ENCODE data around the gene RANBP10.

Gene RANBP10

DNA sequence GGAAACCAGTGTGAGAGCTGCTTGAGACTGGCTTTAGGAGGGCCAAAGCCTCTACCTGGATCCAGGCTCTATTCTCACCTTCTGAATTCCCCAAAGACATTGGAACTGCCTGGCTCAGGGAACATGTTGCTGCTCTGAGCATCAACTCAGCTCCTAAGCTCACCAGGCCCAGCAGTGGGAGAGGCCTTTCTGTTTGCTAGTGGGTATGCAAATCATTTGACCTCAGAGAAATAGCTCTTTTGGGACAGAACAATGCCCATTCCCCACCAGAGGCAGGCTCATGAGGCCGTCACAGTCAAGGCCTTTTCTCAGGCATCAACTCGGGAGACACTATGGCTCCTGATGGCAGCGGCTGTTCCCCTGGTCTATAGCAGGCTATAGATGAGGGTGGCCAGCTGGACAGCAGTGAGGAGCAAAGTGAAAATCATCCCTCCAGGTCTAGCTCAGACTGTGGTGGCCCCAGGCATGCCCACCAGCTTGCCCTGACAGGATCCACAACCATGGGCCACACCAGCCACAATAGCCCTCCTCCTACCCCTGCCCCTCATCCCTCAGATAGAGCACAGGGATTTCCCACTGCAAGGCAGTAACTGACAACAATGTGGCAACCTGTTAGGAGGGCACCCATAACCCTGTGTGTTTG, 56.8 kb downstream of the RANBP10 start:
- in situ Hi-C loops (cut with MboI; ENCODE audit: low sequenced_read_pairs), result no loop called here

DNA sequence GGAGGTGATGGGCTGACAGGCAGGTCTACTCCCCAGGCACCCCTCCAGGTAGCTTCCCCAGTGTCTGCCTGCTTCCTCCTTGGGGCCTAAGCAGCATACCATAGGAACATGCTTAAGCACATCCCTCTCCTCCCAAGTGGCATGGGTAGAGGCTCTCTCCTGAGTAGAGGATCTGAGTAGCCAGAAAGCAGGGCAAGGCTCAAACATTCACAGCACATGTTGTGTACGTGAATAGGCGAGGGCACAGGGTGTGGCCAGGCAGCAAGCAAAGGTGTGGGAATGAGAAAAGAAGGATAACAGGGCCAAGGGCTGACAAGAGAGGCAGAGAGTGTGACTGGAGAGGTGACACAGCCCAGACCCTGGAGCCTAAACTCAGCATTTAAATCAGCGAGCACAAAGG, 57.5 kb downstream of the RANBP10 start:
- in situ Hi-C loops (cut with MboI; ENCODE audit: low sequenced_read_pairs), result no loop called here

DNA sequence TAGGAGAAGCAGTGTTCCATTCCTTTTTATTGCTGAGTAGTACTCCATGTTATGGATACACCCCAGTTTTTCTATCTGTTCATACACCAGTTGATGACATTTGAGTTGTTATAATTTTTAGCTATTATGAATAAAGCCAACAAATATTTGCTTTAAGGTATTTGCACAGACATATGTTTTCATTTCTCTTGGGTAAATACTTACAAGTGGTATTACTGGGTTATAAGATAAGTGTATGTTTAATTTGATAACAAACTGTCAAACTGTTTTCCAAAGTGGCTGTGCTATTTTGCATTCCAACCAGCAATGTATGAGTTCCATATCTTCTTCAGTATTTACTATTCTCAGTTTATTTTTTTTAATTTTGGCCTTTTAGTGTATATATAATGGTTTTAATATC, 59.5 kb downstream of the RANBP10 start:
- in situ Hi-C loops (cut with MboI; ENCODE audit: low sequenced_read_pairs), result no loop called here

DNA sequence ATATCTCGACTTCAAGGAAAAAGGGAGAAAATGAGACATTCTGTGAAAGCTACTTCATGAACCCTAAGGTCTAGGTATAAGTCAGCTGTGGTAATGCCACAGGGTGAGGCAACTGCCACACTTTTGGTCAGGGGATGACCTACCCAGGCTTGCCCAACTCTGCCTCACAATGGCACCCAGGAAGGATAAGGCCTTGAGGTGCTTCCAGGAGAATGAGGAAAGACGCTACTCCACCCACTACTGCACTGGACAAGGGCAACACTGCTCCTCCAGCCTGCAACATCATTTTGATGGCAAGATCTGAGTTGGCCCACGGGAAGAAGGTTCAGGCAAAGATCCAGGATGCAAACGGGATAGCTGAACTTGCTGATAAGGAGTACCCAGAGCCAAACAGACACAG, 65.2 kb downstream of the RANBP10 start:
- in situ Hi-C loops (cut with MboI; ENCODE audit: low sequenced_read_pairs), result no loop called here

DNA sequence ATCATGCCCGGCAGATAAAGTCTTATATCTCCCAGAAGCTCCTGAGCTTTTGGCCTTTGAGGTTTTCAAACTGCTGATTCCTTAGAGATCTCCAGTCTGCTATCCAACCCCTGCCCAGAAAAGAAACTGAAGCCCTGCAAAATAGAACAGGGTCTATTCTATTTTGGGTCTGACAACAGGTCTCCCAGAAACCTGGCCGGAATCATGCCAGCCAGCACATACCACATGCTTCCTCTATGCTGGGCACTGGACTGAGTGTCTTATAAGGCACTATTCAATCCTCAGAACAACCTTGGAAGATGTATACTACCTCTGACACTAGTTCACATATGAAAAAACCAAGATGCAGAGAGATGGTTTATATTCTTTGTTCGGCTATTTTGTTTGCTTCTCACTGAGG, 66.0 kb downstream of the RANBP10 start:
- in situ Hi-C loops (cut with MboI; ENCODE audit: low sequenced_read_pairs), result no loop called here

DNA sequence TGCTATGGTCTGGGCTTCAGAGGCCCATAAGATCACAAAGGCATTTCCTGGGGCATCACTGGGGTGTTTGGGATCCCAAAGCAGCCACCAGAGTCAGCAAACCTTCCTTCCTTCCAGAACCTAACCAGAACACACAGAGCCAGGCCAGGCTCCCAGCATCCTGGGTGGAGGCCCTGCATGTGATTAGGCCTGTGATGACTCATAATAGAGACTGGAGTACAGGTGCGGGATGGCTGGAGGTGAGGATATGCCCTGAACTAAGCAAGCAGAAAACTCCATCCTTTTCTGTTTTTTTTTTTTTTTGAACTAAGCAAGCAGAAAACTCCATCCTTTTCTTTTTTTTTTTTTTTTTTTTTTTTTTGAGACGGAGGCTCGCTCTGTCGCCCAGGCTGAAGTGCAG, 69.5 kb downstream of the RANBP10 start:
- in situ Hi-C loops (cut with MboI; ENCODE audit: low sequenced_read_pairs), result no loop called here

DNA sequence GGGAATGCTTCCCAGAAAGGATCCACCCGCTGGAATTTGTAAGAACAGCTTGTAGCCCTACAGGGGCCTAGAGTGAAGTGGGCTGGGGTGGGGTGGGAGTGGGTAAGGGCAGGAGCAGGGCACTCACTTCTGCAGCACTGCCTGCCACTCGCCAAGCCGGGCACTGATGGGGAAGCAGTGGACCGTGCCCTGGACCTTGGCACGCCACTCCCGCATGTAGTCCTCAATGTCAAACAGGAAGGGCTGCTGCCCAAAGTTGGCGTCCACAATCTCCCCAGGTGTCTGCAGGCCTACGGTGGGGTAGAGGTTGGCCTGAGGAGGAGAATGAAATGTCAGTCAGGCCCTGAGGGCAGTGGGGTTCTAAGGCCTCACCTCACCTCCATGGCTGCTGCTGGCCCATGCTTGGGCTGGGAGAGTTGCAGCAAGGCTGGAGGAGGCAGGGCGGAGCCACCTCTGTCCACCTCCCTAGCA, 71.6 kb downstream of the RANBP10 start:
- in situ Hi-C loops (cut with MboI; ENCODE audit: low sequenced_read_pairs), result no loop called here

DNA sequence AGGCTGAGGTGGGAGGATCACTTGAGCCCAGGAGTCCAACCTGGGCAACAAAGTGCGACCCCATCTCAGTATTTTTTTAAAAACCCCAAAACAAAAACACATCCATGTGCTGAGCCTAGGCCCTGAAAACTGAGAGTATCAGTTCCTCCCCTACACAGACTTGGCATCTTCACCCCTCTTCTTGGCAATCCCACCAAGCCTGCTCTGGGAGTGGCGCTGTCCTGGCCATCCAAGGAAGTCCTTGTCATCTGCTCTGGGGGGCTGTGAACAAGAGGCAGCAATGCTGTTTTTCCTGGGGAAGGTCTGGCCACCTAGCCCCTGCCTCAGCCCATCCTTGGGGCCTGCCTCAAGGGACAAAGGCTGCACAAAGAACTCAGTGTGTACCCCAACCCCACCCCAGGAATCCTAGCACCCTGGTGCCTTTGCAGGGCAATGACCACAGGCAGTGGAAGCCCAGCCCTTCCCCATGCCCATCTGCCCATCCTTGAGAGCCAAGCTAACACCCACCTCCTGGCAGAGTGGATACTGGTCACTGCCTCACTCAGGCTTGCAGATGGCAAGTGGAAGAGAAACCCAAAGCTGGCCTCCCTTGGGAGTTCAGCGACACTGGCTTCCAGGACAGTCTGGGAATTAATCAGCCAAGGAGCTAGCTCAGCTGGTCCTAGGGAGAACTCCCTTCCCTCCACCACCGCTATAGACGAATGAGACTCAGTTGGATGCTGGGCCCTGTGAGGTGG, 72.5 kb downstream of the RANBP10 start:
- in situ Hi-C loops (cut with MboI; ENCODE audit: low sequenced_read_pairs), result no loop called here

DNA sequence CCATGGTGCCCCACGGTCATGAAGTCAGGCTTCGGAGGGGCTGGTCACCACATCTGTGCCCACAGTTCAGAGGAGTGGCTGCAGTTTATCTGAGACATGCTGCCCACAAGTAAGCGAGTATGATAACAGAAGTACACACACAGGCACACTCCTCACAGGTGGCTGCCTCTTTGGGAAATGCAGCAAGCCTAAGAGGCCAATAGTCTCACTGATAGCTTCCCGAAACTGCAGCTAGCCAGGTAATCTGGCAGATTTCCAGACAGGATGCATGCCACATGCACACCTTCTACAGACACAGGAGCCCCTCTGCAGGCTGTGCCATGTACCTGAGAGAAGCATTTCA, 74.6 kb downstream of the RANBP10 start:
- in situ Hi-C loops (cut with MboI; ENCODE audit: low sequenced_read_pairs), result no loop called here

DNA sequence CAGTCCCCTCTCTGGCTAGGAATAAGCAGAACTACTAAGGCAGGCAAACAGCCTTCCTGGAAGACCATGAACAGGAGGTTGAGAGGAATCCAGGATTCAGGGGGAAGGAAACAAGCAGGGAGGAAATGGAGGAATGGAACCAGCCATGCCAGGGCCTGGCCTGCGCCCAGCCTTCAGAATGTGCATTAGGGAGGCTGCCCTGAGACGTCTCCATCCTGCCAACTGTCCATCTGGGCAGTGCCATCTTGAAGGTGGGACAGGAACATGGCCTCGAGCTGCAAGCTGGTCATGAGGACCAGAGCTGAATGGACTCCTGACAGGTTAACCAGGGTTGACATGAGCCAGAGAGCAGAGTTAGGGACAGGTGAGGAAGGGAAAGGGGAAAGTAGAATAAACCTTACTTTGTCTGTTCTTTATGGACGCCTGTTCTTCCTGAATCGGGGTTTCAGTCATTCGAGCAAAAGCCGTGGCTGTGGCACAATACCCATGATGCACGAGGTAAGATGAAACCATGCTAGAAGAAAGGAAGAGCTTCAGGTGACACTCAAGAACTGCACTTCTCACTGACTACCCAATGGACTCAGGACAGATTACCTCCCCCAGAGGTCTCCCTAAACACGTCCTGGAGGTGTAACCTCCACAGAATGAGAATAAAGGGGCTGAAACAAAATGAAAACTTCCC, 75.1 kb downstream of the RANBP10 start:
- in situ Hi-C loops (cut with MboI; ENCODE audit: low sequenced_read_pairs), result no loop called here

DNA sequence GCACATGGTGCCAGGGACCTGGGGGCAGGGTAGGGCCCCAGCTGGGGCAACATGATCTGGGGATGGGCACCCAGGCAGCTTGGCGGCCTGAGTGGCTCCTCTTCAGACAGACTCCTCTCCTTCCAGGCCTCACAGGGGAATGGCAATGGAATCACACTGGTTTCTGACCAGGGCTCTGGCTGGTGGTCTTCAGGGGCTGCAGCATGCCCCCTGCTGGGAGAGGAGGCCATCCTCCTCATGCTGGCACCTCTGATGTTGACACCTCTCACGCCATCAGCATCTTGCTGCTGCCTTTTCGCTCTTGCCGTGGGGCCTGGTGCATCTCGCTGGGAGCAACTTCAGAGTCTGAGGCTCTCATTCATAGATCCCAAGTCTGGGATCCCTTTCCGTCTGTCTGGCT, 76.0 kb downstream of the RANBP10 start:
- in situ Hi-C loops (cut with MboI; ENCODE audit: low sequenced_read_pairs), result no loop called here

DNA sequence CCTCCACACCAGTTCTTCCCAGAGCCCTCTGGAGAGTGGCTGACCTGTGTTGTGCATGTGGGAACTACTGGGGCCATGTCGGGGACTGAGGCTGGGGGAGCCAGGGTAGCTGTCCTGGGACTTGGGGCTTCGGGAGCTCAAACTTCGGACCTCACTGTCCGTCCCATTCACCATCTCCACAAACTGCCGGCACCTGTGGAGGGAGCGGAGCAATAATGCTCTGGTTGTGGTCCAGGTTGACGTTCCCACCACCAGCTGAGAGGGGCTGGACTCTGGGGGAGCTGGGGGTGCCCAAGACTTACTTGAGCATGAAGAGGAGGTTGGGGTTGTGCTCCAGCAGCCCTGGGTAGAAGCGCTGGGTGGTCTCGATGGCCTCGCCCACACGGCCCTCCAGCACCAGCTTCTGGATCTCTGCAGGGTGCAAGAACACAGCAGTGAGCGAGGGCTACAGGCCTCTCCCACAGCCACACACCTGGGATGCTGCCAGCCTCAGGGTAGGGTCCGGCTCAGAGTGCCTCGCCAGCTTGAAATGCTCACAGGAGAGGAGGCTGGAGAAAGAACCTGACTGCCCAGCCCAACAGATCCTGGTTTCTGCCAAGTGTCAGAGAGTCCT, 76.6 kb downstream of the RANBP10 start:
- in situ Hi-C loops (cut with MboI; ENCODE audit: low sequenced_read_pairs), result no loop called here

DNA sequence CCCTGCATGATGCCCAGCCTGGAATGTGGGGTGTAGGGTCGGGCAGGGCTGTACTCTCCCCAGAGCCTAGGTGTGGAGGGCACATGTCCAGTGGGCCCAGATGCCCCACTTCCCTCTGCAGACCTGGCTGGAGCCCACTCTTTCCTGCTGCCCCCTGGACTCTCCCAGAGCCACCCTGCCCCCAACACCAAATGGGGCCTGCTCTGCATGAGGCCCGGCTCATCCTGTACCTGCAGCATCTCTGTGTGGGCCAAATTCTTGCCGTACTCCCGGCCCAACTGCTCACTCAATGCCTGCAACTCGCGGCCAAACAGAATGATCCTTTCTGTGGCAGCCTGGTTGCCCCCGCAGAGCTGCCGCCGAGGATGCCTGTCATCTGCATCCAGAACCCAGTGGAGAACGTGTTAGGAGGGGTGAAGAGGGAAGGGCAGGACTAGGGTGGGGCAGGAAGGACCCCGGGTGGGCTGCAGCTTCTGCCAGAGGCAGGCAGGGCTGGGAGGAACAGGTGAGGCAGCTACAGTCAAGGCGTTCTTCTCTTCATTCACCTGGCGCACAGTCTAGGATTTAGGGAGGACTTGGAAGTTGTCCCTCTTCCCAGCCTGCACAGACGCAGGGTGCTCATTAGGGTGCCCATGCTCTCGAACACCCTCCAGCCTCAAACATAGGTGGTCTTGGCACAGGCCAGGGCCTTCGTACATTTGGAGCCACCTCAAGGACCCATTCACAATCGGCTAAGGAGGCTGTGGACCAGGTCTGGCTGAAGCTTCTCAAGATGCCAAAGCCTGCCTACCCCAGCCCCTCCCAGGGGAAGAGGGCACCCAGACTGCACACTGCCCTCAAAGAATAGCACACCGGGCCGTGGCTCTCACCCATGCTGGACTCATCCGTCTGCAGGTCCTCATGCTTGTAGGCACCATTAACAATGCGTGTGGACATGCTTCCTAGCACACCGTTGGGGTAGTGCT, 78.6 kb downstream of the RANBP10 start:
- in situ Hi-C loops (cut with MboI; ENCODE audit: low sequenced_read_pairs), result no loop called here

DNA sequence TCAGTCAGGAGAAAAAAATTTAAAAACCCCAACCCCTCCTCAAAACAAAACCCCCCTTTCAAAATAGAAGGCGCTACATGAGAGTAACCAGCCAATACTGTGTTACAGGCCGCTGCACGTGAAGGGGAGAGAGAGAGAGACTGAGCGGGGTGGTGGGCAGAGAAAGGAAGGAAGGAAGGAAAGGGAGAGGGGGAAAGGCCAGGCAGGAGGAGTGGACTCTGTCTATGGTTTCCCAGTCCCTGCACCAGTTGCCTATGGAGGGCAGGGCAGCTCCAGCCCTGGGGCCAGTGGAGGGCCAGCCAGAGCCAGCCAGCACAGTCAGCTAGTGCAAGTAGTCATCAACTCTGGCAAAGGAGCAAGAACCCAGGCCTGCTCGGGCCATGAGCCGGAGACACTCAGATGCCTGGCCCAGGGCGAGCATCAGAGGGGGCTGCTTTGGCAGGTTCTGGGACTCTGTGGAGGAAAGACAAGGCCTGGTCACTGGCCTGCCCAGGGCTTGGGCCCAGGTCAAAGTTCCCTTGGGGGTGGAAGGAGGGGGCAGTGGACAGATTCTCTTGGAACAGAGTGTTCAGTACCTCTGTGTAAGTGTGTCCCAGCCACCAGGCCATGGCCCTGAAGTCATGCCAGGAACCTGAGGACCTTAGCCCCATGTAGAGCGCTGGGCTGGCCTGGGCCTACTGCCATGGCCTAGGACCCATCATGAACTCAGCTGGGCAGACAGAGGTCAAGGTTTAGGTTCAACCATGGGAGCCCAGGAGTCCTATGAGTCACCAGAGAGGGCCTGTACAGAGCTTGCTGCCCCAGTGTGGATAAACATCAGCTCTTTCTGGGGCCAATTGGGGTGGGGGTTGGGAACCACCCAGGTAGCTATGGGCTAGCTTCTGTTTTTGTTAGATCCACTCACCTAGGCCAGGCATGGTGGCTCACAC, 80.0 kb downstream of the RANBP10 start:
- in situ Hi-C loops (cut with MboI; ENCODE audit: low sequenced_read_pairs), result no loop called here

DNA sequence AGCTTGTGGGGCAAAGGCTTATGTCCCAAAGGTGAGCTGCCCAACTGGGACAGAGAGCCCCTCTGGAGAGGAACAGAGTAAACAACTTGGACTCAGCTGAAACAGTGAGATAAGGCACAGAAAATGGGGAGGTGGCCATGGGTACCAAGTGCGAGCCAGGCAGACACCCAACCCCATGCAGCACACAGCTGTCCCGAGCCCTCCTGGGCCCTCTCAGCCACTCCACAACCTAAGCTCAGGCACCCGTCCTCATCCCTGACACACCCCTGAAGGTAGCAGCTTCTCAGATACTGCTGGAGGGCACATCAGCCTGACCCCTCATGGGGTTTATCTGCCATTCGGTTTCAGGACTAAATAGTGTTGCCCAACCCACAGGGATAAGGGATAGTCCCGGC, 82.5 kb downstream of the RANBP10 start:
- in situ Hi-C loops (cut with MboI; ENCODE audit: low sequenced_read_pairs), result no loop called here

DNA sequence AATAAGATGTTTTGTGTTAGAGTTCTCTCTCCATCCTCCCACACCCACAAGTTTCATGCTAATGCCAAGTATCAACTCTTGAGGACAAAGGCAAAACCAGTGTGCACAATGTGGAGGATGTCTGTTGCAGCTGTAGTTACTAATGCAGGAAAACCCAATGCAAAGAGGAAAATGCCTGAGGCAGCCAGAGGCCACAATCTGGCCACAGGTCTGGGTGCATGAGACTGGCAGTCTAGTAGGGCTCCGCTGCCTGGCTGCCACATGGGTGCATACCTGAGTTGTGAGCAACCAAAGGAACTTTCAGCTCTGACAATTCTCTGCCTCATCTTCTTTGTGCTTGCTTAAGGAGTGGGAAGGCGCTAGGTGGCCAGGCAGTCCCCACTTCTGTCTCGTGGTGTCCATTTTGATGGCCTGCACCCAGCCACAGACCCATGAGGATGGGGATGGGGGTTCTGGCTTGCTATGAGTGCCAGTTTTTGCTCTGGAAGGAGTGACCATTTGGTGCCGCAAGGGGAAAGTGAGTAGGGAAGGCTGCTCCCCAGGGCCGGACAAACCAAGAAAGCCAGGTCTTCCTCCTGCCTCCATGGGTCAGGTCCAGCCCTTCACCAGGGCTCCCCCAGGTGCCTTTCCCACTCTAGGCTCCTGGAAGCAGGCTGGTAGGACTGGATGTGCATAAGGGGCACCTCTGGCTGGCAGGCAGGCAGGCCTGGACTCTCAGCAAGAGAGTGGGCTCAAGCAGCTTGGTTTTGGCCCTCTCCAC, 83.0 kb downstream of the RANBP10 start:
- in situ Hi-C loops (cut with MboI; ENCODE audit: low sequenced_read_pairs), result no loop called here

DNA sequence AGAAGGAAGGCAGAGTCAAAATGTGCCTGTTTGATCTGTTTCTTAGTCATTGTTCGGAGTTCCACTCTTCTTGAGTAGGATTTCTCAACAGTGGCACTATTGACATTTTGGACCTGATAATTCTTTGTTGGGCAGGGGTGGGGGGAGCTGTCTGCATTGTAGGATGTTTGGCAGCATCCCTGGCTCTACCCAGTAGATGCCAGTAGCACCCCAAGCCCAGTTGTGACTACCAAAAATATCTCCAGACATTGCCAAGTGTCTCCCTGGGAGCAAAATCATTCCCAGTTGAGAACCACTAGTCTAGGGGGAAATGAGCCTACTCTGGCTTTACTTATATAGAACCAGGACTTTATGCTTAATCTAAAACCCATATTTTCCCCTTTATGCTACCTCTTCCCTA, 86.1 kb downstream of the RANBP10 start:
- in situ Hi-C loops (cut with MboI; ENCODE audit: low sequenced_read_pairs), result no loop called here

DNA sequence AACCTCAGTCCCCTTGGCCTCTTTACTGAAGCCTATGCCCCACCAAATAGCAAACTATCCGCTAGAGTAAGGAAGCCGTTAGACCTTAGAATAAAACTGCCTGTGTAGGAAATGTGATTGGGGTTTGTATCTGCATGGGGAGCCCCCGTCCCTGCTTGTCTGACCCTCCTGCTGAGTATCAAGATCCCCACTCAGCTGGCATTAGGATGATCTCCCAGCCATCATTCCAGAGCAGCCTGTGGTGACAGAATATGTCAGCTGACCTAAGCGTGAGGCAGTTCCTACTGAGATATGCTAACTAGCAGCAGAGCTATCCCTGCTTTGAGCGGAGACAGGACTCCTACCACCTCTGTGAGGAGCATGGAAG, 86.6 kb downstream of the RANBP10 start:
- in situ Hi-C loops (cut with MboI; ENCODE audit: low sequenced_read_pairs), result no loop called here

Measured in HL-60/S4 treated with retinoic acid at 250 ng/mL for 4 days and 3 days (cell line).